Natural killer cell (primary cell): ENCODE results near the gene HSDL2. TPM values are rescaled to one million over a fixed set of nuclear protein-coding genes. Genes with fewer than 3 reads are reported as not detected.

ENCODE experiments used
- ATAC-seq, 3 donors: fragments of 150-1000 bp in 2 of 3; fragments of 200-7000 bp in 1 of 3; cut with Tn5 transposase; 1 replicate in 1 of 3; 2 replicates in 2 of 3; pipeline ENCODE4 v1.10.0; 2021; ENCODE audit warnings: mild to moderate bottlenecking in 2 of 3, moderate library complexity in 2 of 3
- DNase-seq, 2 donors: peaks; one replicate each; pipeline versions ENCODE4 v3.0.0 to v3.0.0-alpha.2; 2013 to 2021; ENCODE audit warnings: mixed read lengths in 1 of 2
- H3K27ac ChIP-seq: one replicate; pipeline ENCODE4 v1.5.1; 2013; ENCODE audit warnings: mild to moderate bottlenecking, low read length
- H3K27me3 ChIP-seq: one replicate; pipeline ENCODE4 v1.6.1; 2013; ENCODE audit warnings: low read length; ENCODE audit not compliant: control insufficient read depth, insufficient read depth
- H3K36me3 ChIP-seq: one replicate; pipeline ENCODE4 v1.6.1; 2013; ENCODE audit warnings: low read length; ENCODE audit not compliant: control insufficient read depth, insufficient read depth
- H3K4me1 ChIP-seq: one replicate; pipeline ENCODE4 v1.6.1; 2013; ENCODE audit warnings: low read length; ENCODE audit not compliant: control insufficient read depth, insufficient read depth
- H3K4me3 ChIP-seq: one replicate; pipeline ENCODE4 v1.5.1; 2013; ENCODE audit warnings: low read length
- H3K9me3 ChIP-seq: one replicate; pipeline ENCODE4 v1.6.1; 2013; ENCODE audit warnings: low read length; ENCODE audit not compliant: control insufficient read depth, insufficient read depth
- H3K27ac Mint-ChIP-seq, 2 donors: one replicate each; pipeline ENCODE4 v1.8.0; 2022; ENCODE audit warnings: mild to moderate bottlenecking in 2 of 2, mixed read lengths in 2 of 2, moderate library complexity in 1 of 2
- H3K27me3 Mint-ChIP-seq, 2 donors: one replicate each; pipeline ENCODE4 v1.8.0; 2022; ENCODE audit warnings: low read depth in 2 of 2, mixed read lengths in 2 of 2
- H3K36me3 Mint-ChIP-seq: one replicate; pipeline ENCODE4 v1.8.0; 2022; ENCODE audit warnings: mixed read lengths
- H3K4me1 Mint-ChIP-seq, 2 donors: one replicate each; pipeline ENCODE4 v1.8.0; 2022; ENCODE audit warnings: mixed read lengths in 2 of 2
- H3K4me3 Mint-ChIP-seq: one replicate; pipeline ENCODE4 v1.8.0; 2022; ENCODE audit warnings: mild to moderate bottlenecking, moderate library complexity, mixed read lengths
- H3K9me3 Mint-ChIP-seq, 2 donors: one replicate each; pipeline ENCODE4 v1.8.0; 2022; ENCODE audit warnings: mixed read lengths in 2 of 2
- WGBS: methylation state at CpG from one replicate; pipeline ENCODE4 v1.1.7; 2013; ENCODE audit warnings: missing lambda C conversion rate; ENCODE audit not compliant: insufficient coverage; 5-methylcytosine and 5-hydroxymethylcytosine counted together
- intact Hi-C: fragments of 100-400 bp; cut with micrococcal nuclease; formaldehyde crosslinking; loops from one replicate; pipeline ENCODE4 v1.14.2; 2022
- total RNA-seq, 4 donors: library from RNA; stranded (reverse); fragments of 120-200 nt in 1 of 4; gene quantifications; one replicate each; pipeline versions ENCODE4 v1.2.3 to v1.2.4, GENCODE V29; 2013 to 2022
- TF ChIP-seq, protein P1 (sequence below): fragments of 200-600 bp; IDR thresholded peaks from one replicate; pipeline ENCODE4 v1.8.0; 2022; ENCODE audit warnings: antibody characterized with exemption

The HSDL2 gene
- total RNA-seq, 3 donors from 2014 or later (not counting 1 experiment from before 2014, with no cell fraction given) = 7.9 to 18.3 (median 8.6) TPM

GRCh38 chr9:112396416-112396815 is 16.5 kb downstream of the HSDL2 start:
- Histone ChIP-seq H3K4me1 (no peaks in the 10 kb centered on the region), H3K27ac (no peak overlapping the region), H3K9me3 (peaks cover 13% of the 10 kb centered on the region), H3K27me3 (no peaks in the 10 kb centered on the region), H3K4me3 (no peak overlapping the region), H3K36me3 (no peaks in the 10 kb centered on the region)
- 99% methylated on average over 4 of the region's 6 CpGs for WGBS
- Mint-ChIP-seq H3K4me3 (no peak overlapping the region), H3K9me3 (peaks cover 3 to 10% of the 10 kb centered on the region in 2 donors), H3K27ac (no peak overlapping the region), H3K4me1 (peaks cover 0 to 6% of the 10 kb centered on the region in 2 donors), H3K27me3 (no peaks in the 10 kb centered on the region), H3K36me3 (peaks cover 19% of the 10 kb centered on the region)
- DNase-seq (no peak), ATAC-seq (no peak)
- intact Hi-C loops = no loop called here
- TF ChIP-seq, protein P1, sequence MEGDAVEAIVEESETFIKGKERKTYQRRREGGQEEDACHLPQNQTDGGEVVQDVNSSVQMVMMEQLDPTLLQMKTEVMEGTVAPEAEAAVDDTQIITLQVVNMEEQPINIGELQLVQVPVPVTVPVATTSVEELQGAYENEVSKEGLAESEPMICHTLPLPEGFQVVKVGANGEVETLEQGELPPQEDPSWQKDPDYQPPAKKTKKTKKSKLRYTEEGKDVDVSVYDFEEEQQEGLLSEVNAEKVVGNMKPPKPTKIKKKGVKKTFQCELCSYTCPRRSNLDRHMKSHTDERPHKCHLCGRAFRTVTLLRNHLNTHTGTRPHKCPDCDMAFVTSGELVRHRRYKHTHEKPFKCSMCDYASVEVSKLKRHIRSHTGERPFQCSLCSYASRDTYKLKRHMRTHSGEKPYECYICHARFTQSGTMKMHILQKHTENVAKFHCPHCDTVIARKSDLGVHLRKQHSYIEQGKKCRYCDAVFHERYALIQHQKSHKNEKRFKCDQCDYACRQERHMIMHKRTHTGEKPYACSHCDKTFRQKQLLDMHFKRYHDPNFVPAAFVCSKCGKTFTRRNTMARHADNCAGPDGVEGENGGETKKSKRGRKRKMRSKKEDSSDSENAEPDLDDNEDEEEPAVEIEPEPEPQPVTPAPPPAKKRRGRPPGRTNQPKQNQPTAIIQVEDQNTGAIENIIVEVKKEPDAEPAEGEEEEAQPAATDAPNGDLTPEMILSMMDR = no peak

- TF ChIP-seq, protein P1 = no peak
- peaks cover 19% of the 10 kb centered on the region for H3K36me3 Mint-ChIP-seq
- 97% methylated on average over 9 of the region's 9 CpGs for WGBS
- H3K4me1 Mint-ChIP-seq = peaks cover 0 to 3% of the 10 kb centered on the region in 2 donors
- ATAC-seq (no peak), DNase-seq (no peak)
- no peaks in the 10 kb centered on the region for H3K27me3 ChIP-seq
- H3K4me3 Mint-ChIP-seq = no peak overlapping the region
- no peak overlapping the region for H3K27ac ChIP-seq
- H3K4me1 ChIP-seq = no peaks in the 10 kb centered on the region
- peaks cover 3 to 10% of the 10 kb centered on the region in 2 donors for H3K9me3 Mint-ChIP-seq
- H3K27ac Mint-ChIP-seq = no peak overlapping the region
- intact Hi-C loops = no loop called here
- peaks cover 13% of the 10 kb centered on the region for H3K9me3 ChIP-seq
- no peak overlapping the region for H3K4me3 ChIP-seq
- H3K36me3 ChIP-seq = no peaks in the 10 kb centered on the region
- H3K27me3 Mint-ChIP-seq = no peaks in the 10 kb centered on the region
Measured at GRCh38 chr9:112396872-112397271, 17.0 kb downstream of the HSDL2 start.

DNA sequence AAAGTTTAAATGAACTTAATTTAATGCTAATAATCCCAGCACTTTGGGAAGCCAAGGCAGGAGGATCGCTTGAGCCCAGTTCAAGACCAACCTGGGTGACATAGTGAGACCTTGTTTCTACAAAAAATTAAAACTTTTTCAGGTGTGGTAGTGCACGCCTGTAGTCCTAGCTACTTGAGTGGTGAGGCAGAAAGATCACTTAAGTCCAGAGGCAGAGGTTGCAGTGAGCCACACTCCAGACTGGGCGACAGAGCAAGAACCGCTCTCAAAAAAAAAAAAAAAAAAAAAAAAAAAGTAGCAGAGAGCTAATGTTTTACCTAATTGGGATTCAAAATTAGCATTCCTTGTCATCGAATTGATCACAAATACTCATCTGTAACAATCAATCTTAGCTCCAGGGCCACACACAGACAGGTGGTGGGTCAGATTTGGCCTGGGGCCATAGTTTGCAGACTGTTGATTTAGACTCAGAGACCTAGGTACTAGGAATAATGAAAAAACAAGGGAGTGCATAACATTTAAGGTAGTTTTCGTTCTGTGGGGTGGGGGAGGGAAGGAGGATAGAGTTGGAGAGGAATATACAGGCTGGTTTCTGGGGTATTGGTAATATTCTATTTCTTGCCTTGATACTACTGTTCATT is 21.4 kb downstream of the HSDL2 start:
- H3K27me3 Mint-ChIP-seq = no peaks in the 10 kb centered on the region
- TF ChIP-seq, protein P1 = no peak
- H3K36me3 Mint-ChIP-seq = peaks cover 19% of the 10 kb centered on the region
- no peaks in the 10 kb centered on the region for H3K36me3 ChIP-seq
- no peak overlapping the region for H3K4me3 ChIP-seq
- intact Hi-C loops = no loop called here
- no peaks in the 10 kb centered on the region for H3K4me1 ChIP-seq
- no peak overlapping the region for H3K27ac Mint-ChIP-seq
- H3K9me3 Mint-ChIP-seq = peaks cover 3 to 10% of the 10 kb centered on the region in 2 donors
- no peak overlapping the region for H3K27ac ChIP-seq
- no peaks in the 10 kb centered on the region for H3K27me3 ChIP-seq
- ATAC-seq = no peak
- H3K9me3 ChIP-seq = peaks cover 13% of the 10 kb centered on the region
- no peak for DNase-seq
- H3K4me1 Mint-ChIP-seq = peaks cover 8 to 11% of the 10 kb centered on the region in 2 donors
- H3K4me3 Mint-ChIP-seq = no peak overlapping the region
- WGBS = 100% methylated on average over 5 of the region's 6 CpGs
